Measurements from ENCODE around the gene VPS26C.
"Not testable (repeated sequence)": the region's sequence is repeated elsewhere in the genome, so short reads cannot be mapped to it uniquely, and the experiment has no call there.

Gene VPS26C

DNA sequence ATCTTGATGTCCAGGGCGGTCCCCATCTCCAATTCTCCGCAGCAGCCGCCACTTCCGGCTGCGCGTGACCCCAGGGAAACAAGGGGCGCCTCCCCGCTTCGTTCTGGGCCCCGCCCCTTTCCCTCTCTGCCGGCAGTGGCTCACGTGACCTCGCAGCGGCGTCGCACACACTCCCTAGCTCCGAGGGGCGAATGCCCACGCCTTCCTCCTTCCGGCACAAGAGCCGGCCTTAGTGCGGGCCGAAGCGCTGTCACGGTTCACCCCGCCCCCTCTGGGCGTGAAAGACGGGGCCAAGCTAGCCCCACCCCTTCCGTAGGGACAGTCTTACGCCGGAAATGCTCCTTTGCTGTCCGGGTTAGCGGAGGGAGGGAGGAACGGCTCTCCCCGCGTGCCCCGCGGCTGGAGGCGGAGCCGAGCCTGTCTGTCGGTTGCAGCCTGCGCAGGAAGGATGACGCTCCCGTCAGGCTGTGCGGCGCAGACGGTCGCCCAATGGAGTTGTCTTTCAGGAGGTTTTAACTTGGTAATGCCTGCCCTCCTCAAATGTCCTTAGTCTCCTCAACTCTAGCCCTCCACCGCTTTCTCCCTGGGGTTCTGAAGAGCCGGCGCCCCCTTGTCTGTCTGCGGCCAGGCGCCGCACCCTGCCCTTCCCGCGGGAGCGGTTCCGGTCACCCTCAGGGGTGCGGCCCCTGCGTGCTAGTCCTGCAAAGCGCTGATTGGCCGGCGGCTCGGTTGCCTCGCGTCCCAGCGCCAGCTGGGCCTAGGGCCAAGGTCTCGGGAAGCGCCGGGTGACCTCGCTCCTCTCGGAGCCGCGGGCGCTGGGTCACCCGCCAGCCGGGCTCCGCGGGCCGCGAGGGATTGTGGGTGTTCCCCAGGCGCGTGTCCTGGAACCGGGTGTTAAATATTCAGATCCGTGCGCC lies at the start of gene VPS26C:
Gene VPS26C, minus strand, starts transcription at position 66 of the 917 bp plus-strand sequence. Its CDS starts 40 bp downstream, at position 26.
- DNase-seq (ENCODE audit: insufficient read length, low spot score) (peak; percentile 92), FAIRE-seq (peak; percentile 82)
- peak; percentile 63 for TF ChIP-seq POLR2A (IDR thresholded peaks at IDR 0.05; ENCODE audit: low read depth, low read length)

DNA sequence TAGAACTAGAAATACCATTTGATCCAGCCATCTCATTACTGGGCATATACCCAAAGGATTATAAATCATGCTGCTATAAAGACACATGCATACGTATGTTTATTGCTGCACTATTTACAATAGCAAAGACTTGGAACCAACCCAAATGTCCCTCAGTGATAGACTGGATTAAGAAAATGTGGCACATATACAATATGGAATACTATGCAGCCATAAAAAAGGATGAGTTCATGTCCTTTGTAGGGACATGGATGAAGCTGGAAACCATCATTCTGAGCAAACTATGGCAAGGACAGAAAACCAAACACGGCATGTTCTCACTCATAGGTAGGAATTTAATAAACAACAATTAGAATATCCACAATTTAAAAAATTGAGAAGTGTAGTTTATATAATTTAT lies 48.9 kb upstream of the VPS26C start:
- not testable (repeated sequence) for DNase-seq (ENCODE audit: insufficient read length, low spot score); FAIRE-seq

DNA sequence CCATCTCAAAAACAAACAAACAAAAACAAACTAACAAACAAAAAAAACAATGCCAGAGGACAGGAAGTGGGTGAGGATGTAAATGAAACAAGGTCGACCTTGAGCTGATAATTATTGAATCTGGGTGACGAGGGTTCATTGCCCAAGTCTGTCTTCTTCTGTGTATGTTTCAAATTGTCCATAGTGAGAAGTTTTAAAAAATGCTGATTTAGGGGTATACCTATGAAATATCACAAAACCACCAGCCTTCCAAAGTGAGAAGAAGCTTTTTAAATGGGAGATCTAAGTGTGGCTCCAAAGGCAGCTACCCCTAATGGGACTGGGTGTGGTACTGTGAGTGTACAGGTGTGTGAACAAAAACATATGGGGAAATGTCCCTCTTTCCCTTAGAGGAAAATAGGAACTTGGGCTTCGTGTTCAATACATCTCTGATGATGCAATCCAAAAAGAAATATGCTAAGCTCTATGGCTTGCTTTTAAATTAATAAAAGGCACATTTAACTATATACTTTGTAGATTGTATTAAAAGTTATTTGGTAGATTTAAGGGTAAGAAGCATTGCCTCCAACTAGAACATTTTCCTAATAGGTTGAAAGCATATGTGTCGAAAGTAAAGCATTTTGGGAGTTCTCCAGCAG lies 33.1 kb upstream of the VPS26C start:
- DNase-seq (ENCODE audit: insufficient read length, low spot score), result no peak
- no peak for TF ChIP-seq POLR2A (IDR thresholded peaks at IDR 0.05; ENCODE audit: low read depth, low read length)
- FAIRE-seq, result no peak

DNA sequence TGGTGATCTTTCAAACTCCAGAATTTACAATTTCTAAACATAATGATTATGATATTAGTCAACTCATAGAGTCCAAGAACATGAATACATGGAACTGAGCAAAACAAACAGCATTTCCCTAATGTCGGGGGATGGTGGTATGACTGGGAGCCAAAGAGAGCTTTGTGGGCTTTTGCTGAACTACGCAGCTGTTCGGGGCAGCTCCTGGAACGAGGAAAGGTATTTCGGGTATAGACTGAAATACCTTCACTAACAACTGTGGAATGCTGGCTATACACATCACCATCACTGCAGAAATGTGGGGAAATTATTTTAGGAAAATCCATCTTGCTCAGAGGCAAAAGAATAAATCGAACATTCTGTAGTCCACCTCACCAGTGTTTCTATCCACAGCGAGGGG lies 30.2 kb upstream of the VPS26C start:
- DNase-seq (ENCODE audit: insufficient read length, low spot score), result no peak
- TF ChIP-seq POLR2A (IDR thresholded peaks at IDR 0.05; ENCODE audit: low read depth, low read length), result no peak
- no peak for FAIRE-seq

DNA sequence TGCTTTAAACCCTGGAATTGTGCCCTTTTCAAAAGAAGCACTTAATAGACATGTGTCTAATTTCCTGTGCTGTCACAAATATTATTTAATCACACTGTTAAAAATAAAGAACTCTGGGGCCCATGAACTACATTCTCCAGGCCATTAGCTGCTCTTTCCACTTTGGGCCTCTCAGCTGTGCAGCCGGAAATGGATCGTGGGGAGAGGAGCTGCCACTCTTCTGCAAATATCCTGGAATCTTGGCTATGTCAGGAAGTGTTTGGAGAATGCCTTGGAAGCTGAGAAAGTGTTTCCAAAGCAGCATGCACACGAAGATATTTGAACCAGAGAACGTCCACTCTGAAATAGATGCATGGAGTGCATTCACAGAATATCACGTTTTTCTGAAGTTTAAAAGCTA lies 27.5 kb upstream of the VPS26C start:
- no peak for FAIRE-seq
- TF ChIP-seq POLR2A (IDR thresholded peaks at IDR 0.05; ENCODE audit: low read depth, low read length), result no peak
- no peak for DNase-seq (ENCODE audit: insufficient read length, low spot score)

DNA sequence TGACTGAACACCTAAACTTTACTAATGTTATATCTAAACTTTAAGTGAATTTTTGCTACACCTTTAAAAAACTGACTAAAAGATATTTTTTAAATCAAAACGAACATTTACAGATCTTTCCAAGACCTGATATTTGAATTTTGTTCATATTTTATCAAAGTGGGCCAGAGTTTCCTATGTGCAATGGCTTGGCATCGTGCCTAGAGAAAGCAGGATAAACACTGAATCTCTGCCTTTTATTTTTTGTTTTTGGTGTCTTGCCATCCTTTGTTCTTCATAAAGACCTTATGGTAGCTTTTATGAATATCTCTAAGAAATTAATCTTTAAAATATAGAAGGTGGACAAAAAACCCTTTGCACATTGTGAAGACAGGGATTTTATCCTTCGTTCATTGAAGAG lies 25.8 kb upstream of the VPS26C start:
- FAIRE-seq (no peak), DNase-seq (ENCODE audit: insufficient read length, low spot score) (no peak)
- TF ChIP-seq POLR2A (IDR thresholded peaks at IDR 0.05; ENCODE audit: low read depth, low read length), result no peak

DNA sequence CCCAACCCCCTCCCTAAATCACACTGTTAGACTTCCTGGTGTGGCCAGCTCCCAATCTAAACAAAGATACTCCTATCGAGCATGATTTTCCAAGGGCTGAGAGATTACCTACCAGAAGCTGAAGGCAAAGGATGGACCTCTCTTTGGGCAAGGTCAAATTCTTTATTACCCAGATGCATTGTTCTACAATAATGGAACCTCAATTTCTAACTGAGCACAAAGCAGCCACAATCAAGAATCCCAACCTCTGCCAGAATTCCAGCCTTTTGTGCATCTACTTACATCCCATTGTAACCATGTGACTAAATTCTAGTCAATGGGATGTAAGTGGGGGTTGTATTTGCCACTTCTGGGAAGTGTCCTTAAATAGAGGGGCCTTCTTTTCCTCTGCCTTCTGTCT lies 24.9 kb upstream of the VPS26C start:
- FAIRE-seq, result no peak
- no peak for TF ChIP-seq POLR2A (IDR thresholded peaks at IDR 0.05; ENCODE audit: low read depth, low read length)
- DNase-seq (ENCODE audit: insufficient read length, low spot score), result no peak

DNA sequence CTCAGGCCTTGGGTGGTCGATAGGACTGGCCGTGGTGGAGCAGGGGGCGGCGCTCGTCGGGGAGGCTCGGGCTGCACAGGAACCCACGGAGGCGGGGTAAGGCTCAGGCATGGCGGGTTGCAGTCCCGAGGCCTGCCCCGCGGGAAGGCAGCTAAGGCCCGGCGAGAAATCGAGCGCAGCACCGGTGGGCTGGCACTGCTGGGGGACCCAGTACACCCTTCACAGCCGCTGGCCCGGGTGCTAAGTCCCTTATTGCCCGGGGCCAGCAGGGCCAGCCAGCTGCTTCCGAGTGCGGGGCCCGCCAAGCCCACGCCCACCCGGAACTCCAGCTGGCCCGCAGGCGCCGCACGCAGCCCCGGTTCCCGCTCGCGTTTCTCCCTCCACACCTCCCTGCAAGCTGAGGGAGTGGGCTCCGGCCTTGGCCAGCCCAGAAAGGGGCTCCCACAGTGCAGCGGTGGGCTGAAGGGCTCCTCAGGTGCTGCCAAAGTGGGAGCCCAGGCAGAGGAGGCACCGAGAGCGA lies 16.1 kb upstream of the VPS26C start:
- FAIRE-seq; DNase-seq (ENCODE audit: insufficient read length, low spot score): not testable (repeated sequence)

DNA sequence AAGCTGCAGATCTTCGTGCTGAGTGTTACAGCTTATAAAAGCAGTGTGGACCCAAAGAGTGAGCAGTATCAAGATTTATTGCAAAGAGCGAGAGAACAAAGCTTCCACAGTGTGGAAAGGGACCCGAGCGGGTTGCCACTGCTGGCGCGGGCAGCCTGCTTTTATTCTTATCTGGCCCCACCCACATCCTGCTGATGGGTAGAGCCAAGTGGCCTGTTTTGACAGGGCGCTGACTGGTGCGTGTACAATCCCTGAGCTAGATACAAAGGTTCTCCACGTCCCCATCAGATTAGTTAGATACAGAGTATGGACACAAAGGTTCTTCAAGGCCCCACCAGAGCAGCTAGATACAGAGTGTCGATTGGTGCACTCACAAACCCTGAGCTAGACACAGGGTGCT lies 15.5 kb upstream of the VPS26C start:
- DNase-seq (ENCODE audit: insufficient read length, low spot score); FAIRE-seq: not testable (repeated sequence)

DNA sequence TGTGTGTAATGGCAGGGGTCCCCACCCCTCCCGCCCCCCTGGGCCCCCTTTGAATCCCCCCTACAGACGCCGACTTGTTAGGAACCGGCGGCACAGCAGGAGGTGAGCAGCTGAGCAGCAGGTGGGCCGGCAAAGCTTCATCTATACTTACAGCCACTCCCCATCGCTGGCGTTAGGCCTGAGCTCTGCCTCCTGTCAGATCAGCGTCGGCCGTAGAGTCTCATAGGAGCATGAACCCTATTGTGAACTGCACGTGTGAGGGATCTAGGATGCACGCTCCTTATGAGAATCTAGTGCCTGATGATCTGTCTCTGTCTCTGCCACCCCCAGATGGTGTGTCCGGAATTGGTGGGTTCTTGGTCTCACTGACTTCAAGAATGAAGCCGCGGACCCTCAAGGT lies 14.9 kb upstream of the VPS26C start:
- DNase-seq (ENCODE audit: insufficient read length, low spot score) (no peak), FAIRE-seq (no peak)
- TF ChIP-seq POLR2A (IDR thresholded peaks at IDR 0.05; ENCODE audit: low read depth, low read length), result no peak

DNA sequence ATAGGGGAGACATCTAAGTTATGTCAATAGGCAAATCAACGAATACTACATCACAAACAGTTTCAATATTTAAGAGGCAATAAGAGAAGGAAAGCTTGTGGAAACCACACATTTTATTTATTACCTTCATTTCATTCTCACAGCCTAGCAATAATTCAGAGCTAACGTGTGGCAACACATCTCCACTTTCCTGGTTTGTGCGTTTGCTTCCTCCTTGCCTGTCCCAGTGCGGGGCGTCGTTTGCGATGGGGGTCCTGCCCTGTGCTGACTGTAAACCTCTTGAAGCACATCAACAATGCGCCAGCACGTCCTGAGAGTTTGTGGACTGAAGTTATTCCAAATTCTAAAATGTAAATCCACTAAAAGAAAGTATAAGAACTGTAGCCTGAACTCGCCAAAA lies 14.4 kb upstream of the VPS26C start:
- DNase-seq (ENCODE audit: insufficient read length, low spot score) (no peak), FAIRE-seq (no peak)
- TF ChIP-seq POLR2A (IDR thresholded peaks at IDR 0.05; ENCODE audit: low read depth, low read length), result no peak

DNA sequence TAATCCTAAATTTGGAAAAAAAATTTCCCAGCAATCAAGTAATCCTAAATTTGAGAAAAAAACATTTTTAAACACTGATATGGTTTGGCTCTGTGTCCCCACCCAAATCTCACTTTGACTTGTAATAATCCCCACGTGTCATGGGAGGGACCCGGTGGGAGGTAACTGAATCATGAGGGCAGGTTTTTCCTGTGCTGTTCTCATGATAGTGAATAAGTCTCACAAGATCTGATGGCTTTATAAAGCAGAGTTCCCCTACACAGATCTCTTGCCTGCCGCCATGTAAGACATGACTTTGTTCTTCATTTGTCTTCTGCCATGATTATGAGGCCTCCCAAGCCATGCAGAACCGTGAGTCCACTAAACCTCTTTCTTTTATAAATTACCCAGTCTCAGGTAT lies 12.1 kb upstream of the VPS26C start:
- FAIRE-seq; DNase-seq (ENCODE audit: insufficient read length, low spot score): not testable (repeated sequence)

DNA sequence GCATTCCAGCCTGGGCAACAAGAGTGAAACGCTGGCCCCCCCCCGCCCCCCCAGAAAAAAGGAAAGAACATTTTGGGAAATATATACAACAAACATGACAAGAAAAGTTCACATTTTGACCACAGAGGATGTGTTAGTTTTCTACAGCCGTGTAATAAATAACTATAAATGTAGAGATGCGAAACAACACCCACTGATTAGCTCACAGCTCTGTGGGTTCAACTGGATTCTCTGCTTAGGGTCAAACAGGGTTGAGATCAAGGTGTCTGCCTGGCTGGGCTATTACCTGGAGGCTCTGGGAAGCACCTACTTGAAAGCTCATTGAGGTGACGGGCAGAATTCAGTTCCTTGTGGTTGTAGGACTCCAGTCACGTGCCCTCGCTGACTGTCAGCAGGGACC lies 11.1 kb upstream of the VPS26C start:
- FAIRE-seq (no peak), DNase-seq (ENCODE audit: insufficient read length, low spot score) (no peak)
- TF ChIP-seq POLR2A (IDR thresholded peaks at IDR 0.05; ENCODE audit: low read depth, low read length), result no peak

DNA sequence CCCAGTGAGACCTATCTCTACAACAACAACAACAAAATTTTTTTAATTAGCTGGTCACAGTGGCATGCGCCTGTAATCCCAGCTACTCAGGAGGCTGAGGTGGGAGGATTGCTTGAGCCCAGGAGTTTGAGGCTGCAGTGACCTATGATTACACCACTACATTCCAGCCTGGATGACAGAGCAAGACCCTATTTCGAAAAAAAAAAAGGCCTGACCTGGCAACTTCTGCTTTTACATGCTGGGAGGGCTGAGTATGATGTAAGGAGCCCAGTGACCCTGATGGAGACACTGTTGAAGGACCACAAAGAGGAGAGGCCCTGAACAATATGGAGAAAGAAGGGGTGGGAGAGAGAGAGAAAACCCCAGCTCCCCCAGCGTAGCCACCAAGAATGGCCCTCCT lies 9.2 kb upstream of the VPS26C start:
- no peak for FAIRE-seq
- no peak for DNase-seq (ENCODE audit: insufficient read length, low spot score)

More for the DNA sequence above, 9.2 kb upstream of the VPS26C start:
- TF ChIP-seq POLR2A (IDR thresholded peaks at IDR 0.05; ENCODE audit: low read depth, low read length), result no peak

Data from H54 (cell line).